GM12872 (cell line): ENCODE measurements around the gene DRC1.

Experiments
- TF ChIP-seq, protein P1 (sequence below): IDR thresholded peaks from 3 replicates; pipeline ENCODE4 v1.5.1; 2011; ENCODE audit warnings: low read depth, mild to moderate bottlenecking, low read length, moderate library complexity; ENCODE audit not compliant: insufficient read depth

Gene DRC1

DNA sequence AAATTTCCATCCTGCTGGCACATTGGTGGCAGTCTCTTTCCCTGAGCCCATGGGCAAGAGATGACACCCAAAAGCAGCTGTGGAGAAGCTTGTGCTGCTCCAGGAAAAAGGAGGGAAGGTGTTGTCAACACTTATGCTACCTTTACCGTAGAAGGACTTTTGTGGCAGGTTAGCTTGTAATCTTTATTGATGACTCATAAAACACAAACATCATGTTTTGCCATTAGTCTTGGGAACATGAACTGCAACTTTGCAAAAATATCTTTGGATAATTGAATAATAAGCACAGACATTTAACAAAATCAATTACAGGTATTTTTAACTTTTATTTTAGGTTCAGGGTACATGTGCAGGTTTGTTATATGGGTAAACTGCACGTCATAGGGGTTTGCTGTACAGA is 33.4 kb downstream of the DRC1 start:
- TF ChIP-seq, protein P1, sequence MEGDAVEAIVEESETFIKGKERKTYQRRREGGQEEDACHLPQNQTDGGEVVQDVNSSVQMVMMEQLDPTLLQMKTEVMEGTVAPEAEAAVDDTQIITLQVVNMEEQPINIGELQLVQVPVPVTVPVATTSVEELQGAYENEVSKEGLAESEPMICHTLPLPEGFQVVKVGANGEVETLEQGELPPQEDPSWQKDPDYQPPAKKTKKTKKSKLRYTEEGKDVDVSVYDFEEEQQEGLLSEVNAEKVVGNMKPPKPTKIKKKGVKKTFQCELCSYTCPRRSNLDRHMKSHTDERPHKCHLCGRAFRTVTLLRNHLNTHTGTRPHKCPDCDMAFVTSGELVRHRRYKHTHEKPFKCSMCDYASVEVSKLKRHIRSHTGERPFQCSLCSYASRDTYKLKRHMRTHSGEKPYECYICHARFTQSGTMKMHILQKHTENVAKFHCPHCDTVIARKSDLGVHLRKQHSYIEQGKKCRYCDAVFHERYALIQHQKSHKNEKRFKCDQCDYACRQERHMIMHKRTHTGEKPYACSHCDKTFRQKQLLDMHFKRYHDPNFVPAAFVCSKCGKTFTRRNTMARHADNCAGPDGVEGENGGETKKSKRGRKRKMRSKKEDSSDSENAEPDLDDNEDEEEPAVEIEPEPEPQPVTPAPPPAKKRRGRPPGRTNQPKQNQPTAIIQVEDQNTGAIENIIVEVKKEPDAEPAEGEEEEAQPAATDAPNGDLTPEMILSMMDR = no peak

DNA sequence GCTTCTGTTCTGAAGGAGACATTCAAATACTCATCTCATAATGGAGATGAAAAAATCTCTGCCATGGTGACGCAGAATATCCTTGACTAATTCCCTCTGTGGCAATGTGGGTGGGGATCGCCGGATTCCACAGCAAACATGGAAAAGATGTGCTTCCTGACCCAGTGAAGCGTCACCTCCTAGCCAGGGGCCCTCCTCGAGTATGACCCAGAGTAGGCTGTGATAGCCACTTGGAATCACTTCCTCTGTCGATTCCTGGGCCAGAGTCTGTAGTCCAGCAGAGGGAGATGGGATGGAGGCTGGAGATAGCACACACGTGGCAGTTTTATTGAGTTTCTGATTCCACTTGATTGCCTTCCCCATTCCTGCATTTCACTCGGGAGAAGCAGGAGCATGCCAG is 36.8 kb downstream of the DRC1 start:
- TF ChIP-seq, protein P1 = no peak

DNA sequence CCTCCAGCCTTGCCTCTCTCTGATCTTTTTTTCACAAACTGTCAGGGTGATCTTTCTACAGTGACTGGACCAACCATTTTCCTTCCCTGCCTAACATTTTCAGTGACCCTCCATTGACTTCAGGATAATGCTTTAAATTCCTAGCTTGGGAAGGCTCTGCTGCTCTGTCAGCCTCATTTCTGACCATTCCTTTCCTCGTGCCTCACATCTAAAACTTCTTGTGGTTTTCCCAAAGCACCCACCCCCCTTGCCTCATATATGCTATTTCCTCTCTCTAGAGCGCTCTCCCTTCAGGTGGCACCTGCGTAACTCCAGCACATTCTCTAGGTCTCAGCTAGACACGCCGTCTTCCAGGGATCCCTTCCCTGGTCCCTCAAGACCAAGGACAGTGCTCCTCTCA is 37.2 kb downstream of the DRC1 start:
- TF ChIP-seq, protein P1 = no peak

DNA sequence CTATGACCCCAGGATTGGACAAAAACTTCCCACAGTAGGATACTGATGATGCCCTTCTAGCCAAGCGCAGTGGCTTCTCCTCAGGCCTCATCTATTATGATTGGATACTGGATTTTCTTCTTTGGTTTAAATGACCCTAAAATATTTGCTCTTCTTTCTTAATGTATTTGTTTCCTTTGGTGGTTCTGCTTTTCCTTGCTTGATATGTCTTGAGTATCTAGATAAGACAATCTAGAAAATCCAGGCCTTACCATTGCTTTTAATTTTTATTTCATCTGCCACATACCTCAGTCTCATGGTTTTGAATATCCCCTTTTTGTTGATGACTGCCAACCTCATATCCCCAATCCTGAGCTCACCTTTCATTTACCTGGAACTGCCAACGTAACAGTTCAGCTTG is 40.6 kb downstream of the DRC1 start:
- TF ChIP-seq, protein P1 = no peak

DNA sequence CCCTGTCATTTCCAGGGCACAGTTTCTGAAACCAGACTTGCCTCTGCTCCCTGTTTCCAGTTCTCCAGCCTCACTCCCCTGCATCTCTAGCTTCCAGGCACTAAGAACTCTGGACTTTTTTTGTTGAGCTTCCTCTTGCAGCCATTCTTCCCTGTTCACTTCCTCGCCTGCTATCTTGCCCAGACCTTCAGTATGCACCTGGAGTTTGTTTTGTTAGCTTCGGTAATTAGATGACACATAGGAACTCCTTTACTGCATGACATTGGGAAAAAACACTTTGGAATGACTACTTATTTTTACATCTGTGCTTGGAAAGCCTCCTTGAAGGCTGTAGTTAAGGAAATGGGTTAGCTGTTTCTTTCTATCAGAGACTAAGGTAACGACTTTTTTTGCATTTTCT is 41.0 kb downstream of the DRC1 start:
- TF ChIP-seq, protein P1 = no peak

DNA sequence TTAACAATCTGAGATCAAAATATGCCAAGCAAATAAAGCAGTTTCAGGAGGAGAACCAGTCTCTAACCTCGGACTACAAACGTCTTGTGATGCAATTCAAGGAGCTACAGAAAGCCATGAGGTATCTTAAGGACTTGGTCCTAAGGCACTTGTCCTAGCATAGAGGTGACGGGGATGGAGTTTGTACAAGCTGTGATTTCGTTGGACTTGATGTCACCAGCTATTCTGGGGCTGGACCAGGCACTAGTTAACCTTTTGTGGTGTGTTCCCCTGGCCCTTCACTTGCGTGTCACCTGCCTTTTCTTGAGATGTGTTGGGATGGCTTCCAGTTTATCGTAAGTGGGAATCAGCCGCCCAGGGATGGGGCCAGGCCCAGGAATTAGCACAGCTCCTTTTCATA is 42.5 kb downstream of the DRC1 start:
- TF ChIP-seq, protein P1 = no peak

DNA sequence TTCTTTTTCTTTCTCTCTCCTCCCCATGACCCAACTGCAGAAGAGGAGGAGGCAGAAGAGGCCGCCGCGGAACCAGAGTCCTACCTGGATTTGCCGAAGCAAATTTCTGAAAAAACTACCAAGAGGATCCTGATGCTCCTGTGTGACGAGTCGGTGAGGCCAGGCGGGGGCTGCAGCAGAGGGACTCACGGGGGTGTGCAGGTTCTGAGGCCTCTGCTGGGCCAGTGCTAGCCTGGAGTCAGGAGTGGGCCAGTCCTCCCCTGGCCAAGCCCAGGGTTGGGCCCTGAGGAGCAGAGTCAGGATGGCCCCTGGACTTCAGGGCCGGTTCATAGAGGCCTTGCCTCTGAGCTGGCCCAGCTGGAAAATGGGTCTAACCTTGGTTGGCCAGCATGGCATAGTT is 46.9 kb downstream of the DRC1 start:
- TF ChIP-seq, protein P1 = no peak
